A549 (cell line): ENCODE measurements around the gene PRF1.

ENCODE experiments used
- EP300 ChIP-seq, 2 experiments: fragments of >200 bp; sonication (Bioruptor Twin); formaldehyde crosslinking; IDR thresholded peaks; 2 replicates in 1 of 2; 3 replicates in 1 of 2; pipeline ENCODE4 v1.6.1; 2016 to 2017
- FOSL2 ChIP-seq, 2 experiments: fragments of 450-650 bp in 1 of 2; fragments of >200 bp in 1 of 2; sonication (Bioruptor Twin) in 1 of 2; formaldehyde crosslinking; IDR thresholded peaks; 2 replicates each; pipeline versions ENCODE4 v1.5.0 to v1.6.1; 2016 to 2020; ENCODE audit warnings: mild to moderate bottlenecking in 1 of 2, moderate library complexity in 1 of 2
- HDAC2 ChIP-seq: fragments of 200-600 bp; sonication (generic); IDR thresholded peaks from 2 replicates; pipeline ENCODE4 v1.6.1; 2016
- MYC ChIP-seq: IDR thresholded peaks from 2 replicates; pipeline ENCODE4 v1.6.1; 2012; ENCODE audit warnings: mild to moderate bottlenecking, inconsistent platforms, low read length, improper control_type of control experiment, borderline replicate concordance
- POLR2A ChIP-seq: IDR thresholded peaks from 2 replicates; pipeline ENCODE4 v1.6.1; 2012; ENCODE audit warnings: mild to moderate bottlenecking, low read length
- RAD21 ChIP-seq, 2 experiments: fragments of >200 bp in 1 of 2; sonication (Bioruptor Twin) in 1 of 2; formaldehyde crosslinking in 1 of 2; IDR thresholded peaks in 1 of 2; conservative IDR thresholded peaks in 1 of 2; 2 replicates in 1 of 2; 3 replicates in 1 of 2; pipeline ENCODE4 v1.6.1; 2012 to 2018; ENCODE audit warnings: inconsistent platforms in 1 of 2
- RARB ChIP-seq: fragments of 250-450 bp; sonication (Bioruptor Pico); IDR thresholded peaks from 2 replicates; pipeline ENCODE4 v1.8.0; 2021; ENCODE audit warnings: mild to moderate bottlenecking, moderate library complexity
- TF ChIP-seq, protein P1 (sequence below): fragments of 200-600 bp; sonication (generic); IDR thresholded peaks from 2 replicates; pipeline ENCODE4 v1.6.1; 2016; ENCODE audit warnings: antibody characterized with exemption, mild to moderate bottlenecking, moderate library complexity
- TF ChIP-seq, protein P2 (sequence below): fragments of 450-650 bp; IDR thresholded peaks from 2 replicates; pipeline ENCODE4 v1.6.1; 2014; ENCODE audit warnings: antibody characterized with exemption
- TF ChIP-seq, protein P3 (sequence below): fragments of >200 bp; sonication (Bioruptor Twin); formaldehyde crosslinking; IDR thresholded peaks from 3 replicates; pipeline ENCODE4 v1.5.1; 2016

DNA sequence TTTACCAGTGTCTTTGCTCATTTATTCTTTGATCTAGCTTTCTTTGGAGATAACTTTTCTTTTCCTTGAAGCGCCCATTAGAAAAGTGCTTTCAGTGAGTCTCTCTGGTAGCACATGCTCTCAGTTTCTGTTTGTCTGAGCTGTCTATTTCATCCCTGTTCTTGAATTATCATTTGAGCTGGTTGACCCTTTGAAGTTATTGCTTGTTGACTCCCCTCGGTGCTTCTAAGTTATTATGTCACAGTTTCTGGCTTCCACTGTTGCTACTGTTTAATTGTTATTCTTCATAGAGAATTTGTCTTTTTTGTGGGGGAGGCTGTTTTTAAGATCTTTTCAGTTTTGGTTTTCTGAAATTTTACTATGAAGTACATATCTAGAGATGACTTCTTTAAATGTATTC, 11.4 kb upstream of the PRF1 start:
- TF ChIP-seq HDAC2: no peak
- TF ChIP-seq RARB (CRISPR knock-in tag): no peak
- no peak for TF ChIP-seq EP300 (IDR thresholded peaks at IDR 0.05)
- TF ChIP-seq RAD21 (conservative IDR thresholded peaks at IDR 0.05 in 1 of 2, IDR thresholded peaks at IDR 0.05 in 1 of 2): no peak
- TF ChIP-seq, protein P1, sequence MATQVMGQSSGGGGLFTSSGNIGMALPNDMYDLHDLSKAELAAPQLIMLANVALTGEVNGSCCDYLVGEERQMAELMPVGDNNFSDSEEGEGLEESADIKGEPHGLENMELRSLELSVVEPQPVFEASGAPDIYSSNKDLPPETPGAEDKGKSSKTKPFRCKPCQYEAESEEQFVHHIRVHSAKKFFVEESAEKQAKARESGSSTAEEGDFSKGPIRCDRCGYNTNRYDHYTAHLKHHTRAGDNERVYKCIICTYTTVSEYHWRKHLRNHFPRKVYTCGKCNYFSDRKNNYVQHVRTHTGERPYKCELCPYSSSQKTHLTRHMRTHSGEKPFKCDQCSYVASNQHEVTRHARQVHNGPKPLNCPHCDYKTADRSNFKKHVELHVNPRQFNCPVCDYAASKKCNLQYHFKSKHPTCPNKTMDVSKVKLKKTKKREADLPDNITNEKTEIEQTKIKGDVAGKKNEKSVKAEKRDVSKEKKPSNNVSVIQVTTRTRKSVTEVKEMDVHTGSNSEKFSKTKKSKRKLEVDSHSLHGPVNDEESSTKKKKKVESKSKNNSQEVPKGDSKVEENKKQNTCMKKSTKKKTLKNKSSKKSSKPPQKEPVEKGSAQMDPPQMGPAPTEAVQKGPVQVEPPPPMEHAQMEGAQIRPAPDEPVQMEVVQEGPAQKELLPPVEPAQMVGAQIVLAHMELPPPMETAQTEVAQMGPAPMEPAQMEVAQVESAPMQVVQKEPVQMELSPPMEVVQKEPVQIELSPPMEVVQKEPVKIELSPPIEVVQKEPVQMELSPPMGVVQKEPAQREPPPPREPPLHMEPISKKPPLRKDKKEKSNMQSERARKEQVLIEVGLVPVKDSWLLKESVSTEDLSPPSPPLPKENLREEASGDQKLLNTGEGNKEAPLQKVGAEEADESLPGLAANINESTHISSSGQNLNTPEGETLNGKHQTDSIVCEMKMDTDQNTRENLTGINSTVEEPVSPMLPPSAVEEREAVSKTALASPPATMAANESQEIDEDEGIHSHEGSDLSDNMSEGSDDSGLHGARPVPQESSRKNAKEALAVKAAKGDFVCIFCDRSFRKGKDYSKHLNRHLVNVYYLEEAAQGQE: no peak
- TF ChIP-seq, protein P2, sequence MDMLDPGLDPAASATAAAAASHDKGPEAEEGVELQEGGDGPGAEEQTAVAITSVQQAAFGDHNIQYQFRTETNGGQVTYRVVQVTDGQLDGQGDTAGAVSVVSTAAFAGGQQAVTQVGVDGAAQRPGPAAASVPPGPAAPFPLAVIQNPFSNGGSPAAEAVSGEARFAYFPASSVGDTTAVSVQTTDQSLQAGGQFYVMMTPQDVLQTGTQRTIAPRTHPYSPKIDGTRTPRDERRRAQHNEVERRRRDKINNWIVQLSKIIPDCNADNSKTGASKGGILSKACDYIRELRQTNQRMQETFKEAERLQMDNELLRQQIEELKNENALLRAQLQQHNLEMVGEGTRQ: no peak
- TF ChIP-seq MYC: no peak
- no peak for TF ChIP-seq FOSL2 (IDR thresholded peaks at IDR 0.05)
- no peak for TF ChIP-seq FOSL2 (CRISPR knock-in tag; IDR thresholded peaks at IDR 0.05)
- TF ChIP-seq, protein P3, sequence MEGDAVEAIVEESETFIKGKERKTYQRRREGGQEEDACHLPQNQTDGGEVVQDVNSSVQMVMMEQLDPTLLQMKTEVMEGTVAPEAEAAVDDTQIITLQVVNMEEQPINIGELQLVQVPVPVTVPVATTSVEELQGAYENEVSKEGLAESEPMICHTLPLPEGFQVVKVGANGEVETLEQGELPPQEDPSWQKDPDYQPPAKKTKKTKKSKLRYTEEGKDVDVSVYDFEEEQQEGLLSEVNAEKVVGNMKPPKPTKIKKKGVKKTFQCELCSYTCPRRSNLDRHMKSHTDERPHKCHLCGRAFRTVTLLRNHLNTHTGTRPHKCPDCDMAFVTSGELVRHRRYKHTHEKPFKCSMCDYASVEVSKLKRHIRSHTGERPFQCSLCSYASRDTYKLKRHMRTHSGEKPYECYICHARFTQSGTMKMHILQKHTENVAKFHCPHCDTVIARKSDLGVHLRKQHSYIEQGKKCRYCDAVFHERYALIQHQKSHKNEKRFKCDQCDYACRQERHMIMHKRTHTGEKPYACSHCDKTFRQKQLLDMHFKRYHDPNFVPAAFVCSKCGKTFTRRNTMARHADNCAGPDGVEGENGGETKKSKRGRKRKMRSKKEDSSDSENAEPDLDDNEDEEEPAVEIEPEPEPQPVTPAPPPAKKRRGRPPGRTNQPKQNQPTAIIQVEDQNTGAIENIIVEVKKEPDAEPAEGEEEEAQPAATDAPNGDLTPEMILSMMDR: no peak
- no peak for TF ChIP-seq POLR2A
